SK-N-SH (cell line): Measurements from ENCODE around the gene SASH1.

ENCODE experiments used
- CTCF ChIP-seq: fragments of 200-600 bp; sonication (generic); IDR thresholded peaks from 2 replicates; pipeline ENCODE4 v1.6.1; 2017; ENCODE audit warnings: antibody characterized with exemption, mild to moderate bottlenecking, moderate library complexity
- EZH2phosphoT487 ChIP-seq: fragments of 200-600 bp; sonication (generic); IDR thresholded peaks from 2 replicates; pipeline ENCODE4 v1.6.1; 2017; ENCODE audit warnings: low read depth, mixed run types, mild to moderate bottlenecking, antibody characterized with exemption, moderate library complexity, borderline replicate concordance
- FOSL2 ChIP-seq: IDR thresholded peaks from 2 replicates; pipeline ENCODE4 v1.4.0; 2012; ENCODE audit warnings: low read depth, mild to moderate bottlenecking, moderate library complexity, borderline replicate concordance
- FOXJ3 ChIP-seq: sonication (generic); formaldehyde crosslinking; IDR thresholded peaks from 2 replicates; pipeline ENCODE4 v1.5.1; 2020; ENCODE audit warnings: mild to moderate bottlenecking, missing genetic modification reagents
- FOXM1 ChIP-seq: IDR thresholded peaks from 2 replicates; pipeline ENCODE4 v1.4.0; 2012; ENCODE audit warnings: low read depth, mild to moderate bottlenecking
- GABPA ChIP-seq: IDR thresholded peaks from 2 replicates; pipeline ENCODE4 v1.4.0; 2012; ENCODE audit warnings: low read depth, mild to moderate bottlenecking
- MXI1 ChIP-seq: IDR thresholded peaks from 2 replicates; pipeline ENCODE4 v1.6.1; 2012; ENCODE audit warnings: mild to moderate bottlenecking, low read depth, low read length, improper control_type of control experiment
- POLR2AphosphoS5 ChIP-seq: IDR thresholded peaks from 2 replicates; pipeline ENCODE4 v1.6.1; 2012; ENCODE audit warnings: low read depth, low read length
- RCOR1 ChIP-seq: fragments of 150-350 bp; IDR thresholded peaks from 2 replicates; pipeline ENCODE4 v1.6.1; 2017; ENCODE audit warnings: antibody characterized with exemption, low read length
- SMC3 ChIP-seq: IDR thresholded peaks from 2 replicates; pipeline ENCODE4 v1.6.1; 2012; ENCODE audit warnings: low read depth, low read length, improper control_type of control experiment
- TCF12 ChIP-seq: IDR thresholded peaks from 2 replicates; pipeline ENCODE4 v1.4.0; 2012
- USF2 ChIP-seq: fragments of 150-350 bp; IDR thresholded peaks from 2 replicates; pipeline ENCODE4 v1.6.1; 2017; ENCODE audit warnings: antibody characterized with exemption, low read length, low read depth, borderline replicate concordance
- TF ChIP-seq, protein P1 (sequence below): IDR thresholded peaks from 2 replicates; pipeline ENCODE4 v1.4.0; 2012; ENCODE audit warnings: low read depth

DNA sequence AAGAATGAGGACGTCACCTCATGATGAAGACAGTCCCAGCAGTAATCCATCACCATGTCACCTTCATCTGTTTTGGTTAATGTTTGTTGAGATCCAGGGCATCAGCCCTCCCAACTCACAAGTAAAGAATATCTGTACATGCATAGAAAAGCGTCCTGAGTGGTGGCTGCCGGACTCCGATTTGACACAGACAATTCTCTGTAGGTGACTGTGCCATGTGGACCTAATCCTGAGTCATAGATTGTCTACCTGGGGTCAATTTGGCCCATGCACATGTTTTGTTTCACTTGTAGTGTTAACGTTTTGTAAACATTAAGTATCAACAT lies 235.8 kb downstream of the SASH1 start:
- TF ChIP-seq GABPA, result no peak
- no peak for TF ChIP-seq CTCF
- no peak for TF ChIP-seq SMC3
- TF ChIP-seq FOXM1, result no peak
- no peak for TF ChIP-seq RCOR1
- no peak for TF ChIP-seq POLR2AphosphoS5
- TF ChIP-seq MXI1, result no peak
- TF ChIP-seq FOXJ3 (CRISPR knock-in tag), result no peak
- TF ChIP-seq EZH2phosphoT487, result no peak
- no peak for TF ChIP-seq TCF12
- TF ChIP-seq, protein P1, sequence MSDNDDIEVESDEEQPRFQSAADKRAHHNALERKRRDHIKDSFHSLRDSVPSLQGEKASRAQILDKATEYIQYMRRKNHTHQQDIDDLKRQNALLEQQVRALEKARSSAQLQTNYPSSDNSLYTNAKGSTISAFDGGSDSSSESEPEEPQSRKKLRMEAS, result no peak
- TF ChIP-seq USF2, result no peak
- no peak for TF ChIP-seq FOSL2
